Body of pancreas (tissue), 4 donors: ENCODE measurements around the gene COLEC11.

Source experiments
- CTCF ChIP-seq, 7 experiments: fragments of 450-650 bp in 4 of 7; fragments of 200-600 bp in 3 of 7; sonication (generic) in 3 of 7; IDR thresholded peaks; one replicate each; pipeline ENCODE4 v1.5.1; 2016 to 2019; ENCODE audit warnings: antibody characterized with exemption in 7 of 7
- POLR2A ChIP-seq, 3 donors: fragments of 450-650 bp; IDR thresholded peaks; one replicate each; pipeline ENCODE4 v1.6.1; 2016; ENCODE audit warnings: antibody characterized with exemption in 3 of 3, mild to moderate bottlenecking in 2 of 3

GRCh38 chr2:3578987-3579386 is 15.9 kb upstream of the COLEC11 start:
- TF ChIP-seq CTCF (IDR thresholded peaks at IDR 0.05) (no peak), POLR2A (IDR thresholded peaks at IDR 0.05) (no peak)
